ENCODE measurements around the gene SMYD2. TPM values are rescaled to one million over a fixed set of nuclear protein-coding genes. Genes with fewer than 3 reads are reported as not detected.

SMYD2 gene
- total RNA-seq, 1 experiment from 2014 or later: 27.2 TPM

- H3K4me2 ChIP-seq (ENCODE audit: low read length): no peak overlapping the region
- no peak for DNase-seq (ENCODE audit: low read depth, low spot score)
- TF ChIP-seq ELF1 (IDR thresholded peaks at IDR 0.05; ENCODE audit: borderline replicate concordance, low read depth): no peak
- no peak for TF ChIP-seq RAD21 (IDR thresholded peaks at IDR 0.05; ENCODE audit: low read depth)
- TF ChIP-seq SP1 (IDR thresholded peaks at IDR 0.05; ENCODE audit: low read depth): no peak
- TF ChIP-seq CBX3 (IDR thresholded peaks at IDR 0.05; ENCODE audit: low read depth): no peak
- TF ChIP-seq CEBPB (IDR thresholded peaks at IDR 0.05; ENCODE audit: low read depth): no peak
- TF ChIP-seq JUND (IDR thresholded peaks at IDR 0.05): no peak
- TF ChIP-seq REST (IDR thresholded peaks at IDR 0.05; ENCODE audit: low read depth): no peak
- no peak for TF ChIP-seq ZFX (IDR thresholded peaks at IDR 0.05)
- TF ChIP-seq SRF (IDR thresholded peaks at IDR 0.05; ENCODE audit: low read depth): no peak
- no peak for TF ChIP-seq MAX (IDR thresholded peaks at IDR 0.05)
- no peaks in the 10 kb centered on the region; a peak in 1 of 4 replicates for H3K36me3 ChIP-seq (ENCODE audit: control insufficient read depth in 1 of 2, insufficient read depth in 2 of 2, low read length in 2 of 2)
- H3K27ac ChIP-seq (ENCODE audit: low read depth, low read length): no peak overlapping the region
- CTCF ChIA-PET: interaction anchor here (1.3 kb wide), 1 partner anchor 249 kb away, joined by 8 read pairs; no protein-coding TSS in a partner anchor
- H4K20me1 ChIP-seq (ENCODE audit: insufficient read depth): no peaks in the 10 kb centered on the region
- POLR2A ChIA-PET: no interaction called here
- no TSS peak for BruUV-seq (replicated peaks)
- no peak overlapping the region for H3K9ac ChIP-seq (ENCODE audit: low read length)
- no peak overlapping the region for H3K4me3 ChIP-seq (replicated peaks in 1 of 2; ENCODE audit: low read depth in 1 of 2, low read length in 2 of 2)
- no peaks in the 10 kb centered on the region for H3K9me3 ChIP-seq (ENCODE audit: control insufficient read depth in 1 of 2, insufficient read depth in 1 of 2, low read depth in 1 of 2, low read length in 2 of 2)
- no peak overlapping the region for H2AFZ ChIP-seq (ENCODE audit: low read depth, low read length, poor library complexity, severe bottlenecking)
- H3K9me2 ChIP-seq (ENCODE audit: insufficient read depth): no peaks in the 10 kb centered on the region
- no peaks in the 10 kb centered on the region for H3K27me3 ChIP-seq (ENCODE audit: insufficient read depth, low read length)
- H3K79me2 ChIP-seq (ENCODE audit: insufficient read depth, low read length): no peaks in the 10 kb centered on the region
- ATAC-seq: no peak
- intact Hi-C loops (cut with micrococcal nuclease): no loop called here
- RAD21 ChIA-PET (ENCODE audit: low non-redundant PET in 1 of 2, low total read pairs in 2 of 2, uncharacterized antibody in 2 of 2, unreplicated experiment in 2 of 2): no interaction called here
- no peaks in the 10 kb centered on the region for H3K4me1 ChIP-seq (ENCODE audit: control insufficient read depth in 1 of 2, insufficient read depth in 2 of 2, low read length in 2 of 2)
Observed at GRCh38 chr1:214335567-214335966, 54.6 kb downstream of the SMYD2 start.
